NCI-H510A treated with DMSO at 0.1 percent for 48 hours (cell line): ENCODE results near the gene CHI3L2.

Experiments used
- DNase-seq: peaks from one replicate; lab custom pipeline; 2025; lab: John Stamatoyannopoulos, UW

CHI3L2 gene

GRCh38 chr1:111227434-111227833 lies at the start of gene CHI3L2:
Gene CHI3L2, plus strand, starts transcription at chr1:111227713. Its CDS starts 17 bp downstream, at chr1:111227730.
- DNase-seq: no peak

GRCh38 chr1:111179968-111180533 lies 47.5 kb upstream of the CHI3L2 start:
- peak; percentile 66 for DNase-seq

GRCh38 chr1:111182052-111182451 lies 45.5 kb upstream of the CHI3L2 start:
- no peak for DNase-seq

- no peak for DNase-seq
Observed at GRCh38 chr1:111183308-111184069, 44.0 kb upstream of the CHI3L2 start.

- DNase-seq: no peak
Observed at GRCh38 chr1:111184663-111185062, 42.9 kb upstream of the CHI3L2 start.

- DNase-seq: no peak
Observed at GRCh38 chr1:111190931-111191451, 36.5 kb upstream of the CHI3L2 start.

GRCh38 chr1:111191496-111191895 lies 36.0 kb upstream of the CHI3L2 start:
- no peak for DNase-seq

- DNase-seq: no peak
Observed at GRCh38 chr1:111192074-111192473, 35.4 kb upstream of the CHI3L2 start.

GRCh38 chr1:111192658-111193519 lies 34.6 kb upstream of the CHI3L2 start:
- no peak for DNase-seq

GRCh38 chr1:111193712-111194480 lies 33.6 kb upstream of the CHI3L2 start:
- DNase-seq: no peak

- DNase-seq: no peak
Observed at GRCh38 chr1:111195002-111195684, 32.4 kb upstream of the CHI3L2 start.

GRCh38 chr1:111196213-111196612 lies 31.3 kb upstream of the CHI3L2 start:
- DNase-seq: no peak

GRCh38 chr1:111197598-111198284 lies 29.8 kb upstream of the CHI3L2 start:
- no peak for DNase-seq

- DNase-seq: no peak
Observed at GRCh38 chr1:111198836-111199235, 28.7 kb upstream of the CHI3L2 start.

- DNase-seq: no peak
Observed at GRCh38 chr1:111199329-111199728, 28.2 kb upstream of the CHI3L2 start.

GRCh38 chr1:111199881-111200801 lies 27.4 kb upstream of the CHI3L2 start, which contains the start of gene DENND2D:
Gene DENND2D, minus strand, starts transcription at chr1:111200646. Its CDS starts 187 bp downstream, at chr1:111200459.
- DNase-seq: no peak

- no peak for DNase-seq
Observed at GRCh38 chr1:111200802-111201161, 26.7 kb upstream of the CHI3L2 start.

GRCh38 chr1:111201275-111202090 lies 26.0 kb upstream of the CHI3L2 start:
- DNase-seq: no peak

GRCh38 chr1:111202366-111202706 lies 25.2 kb upstream of the CHI3L2 start:
- no peak for DNase-seq
